Adrenal gland (tissue), 12 donors: ENCODE data around the gene IL1RAPL1. TPM values are rescaled to one million over a fixed set of nuclear protein-coding genes. Genes with fewer than 3 reads are reported as not detected.

Experiments used
- DNase-seq, 7 donors: peaks; one replicate each; pipeline ENCODE4 v3.0.0-alpha.2; 2019 to 2020
- H3K27ac ChIP-seq, 5 donors: fragments of 200-600 bp; sonication (generic) in 4 of 5; 1 replicate in 3 of 5; 2 replicates in 2 of 5; pipeline versions ENCODE4 v1.5.1 to v1.8.0; 2016 to 2020; ENCODE audit warnings: mild to moderate bottlenecking in 1 of 5
- H3K27me3 ChIP-seq: fragments of 200-600 bp; 2 replicates; pipeline ENCODE4 v1.8.0; 2021
- H3K36me3 ChIP-seq, 2 donors: fragments of 200-600 bp; replicated peaks in 1 of 2; 1 replicate in 1 of 2; 2 replicates in 1 of 2; pipeline versions ENCODE4 v1.5.1 to v1.8.0; 2018 to 2022
- H3K4me1 ChIP-seq, 2 donors: fragments of 200-600 bp; replicated peaks in 1 of 2; 1 replicate in 1 of 2; 2 replicates in 1 of 2; pipeline versions ENCODE4 v1.5.1 to v1.8.0; 2018 to 2021
- H3K4me3 ChIP-seq, 4 donors: fragments of 200-600 bp; sonication (generic) in 3 of 4; one replicate each; pipeline ENCODE4 v1.5.1; 2016 to 2018
- H3K9me3 ChIP-seq, 3 donors: fragments of 200-600 bp; sonication (generic) in 1 of 3; replicated peaks in 1 of 3; 1 replicate in 2 of 3; 2 replicates in 1 of 3; pipeline versions ENCODE4 v1.5.1 to v1.8.0; 2016 to 2021
- CTCF ChIP-seq, 6 experiments: fragments of 450-650 bp in 4 of 6; fragments of 200-600 bp in 2 of 6; sonication (generic) in 1 of 6; IDR thresholded peaks; 1 replicate in 5 of 6; 2 replicates in 1 of 6; pipeline versions ENCODE4 v1.5.1 to v1.8.0; 2016 to 2021; ENCODE audit warnings: antibody characterized with exemption in 6 of 6, mild to moderate bottlenecking in 2 of 6, moderate library complexity in 1 of 6
- POLR2A ChIP-seq, 2 donors: fragments of 450-650 bp; IDR thresholded peaks; one replicate each; pipeline ENCODE4 v1.6.1; 2017; ENCODE audit warnings: antibody characterized with exemption in 2 of 2, mild to moderate bottlenecking in 2 of 2, moderate library complexity in 1 of 2
- WGBS, 4 donors: extraction: QIAGEN DNeasy Blood & Tissue Kit in 2 of 4; methylation state at CpG; one replicate each; pipeline versions ENCODE4 v1.1.5 to v1.1.7; 2013 to 2017; 5-methylcytosine and 5-hydroxymethylcytosine counted together
- intact Hi-C, 2 donors: fragments of 100-400 bp; cut with DNase I; formaldehyde crosslinking; loops; one replicate each; pipeline versions ENCODE4 v1.14.1 to v1.15.0; 2022 to 2023
- polyA plus RNA-seq, 3 donors: library from polyadenylated mRNA; stranded (reverse); fragments of 200-250 nt in 2 of 3; fragments of 350-450 nt in 1 of 3; fragmentation: Illumina TruSeq in 1 of 3; extraction: RNeasy Lipid Tissue Mini Kit (QIAGEN cat#74804) in 1 of 3; gene quantifications; one replicate each; pipeline ENCODE4 v1.2.3, GENCODE V29; 2013 to 2014
- total RNA-seq, 9 donors: library from RNA; depleted of rRNA in 4 of 9; stranded (reverse); fragments of >200 nt in 4 of 9; fragments of 120-200 nt in 1 of 9; fragmentation: NEBNext Ultra II Directional in 1 of 9; extraction: Animal tissue kit (Norgen Biotek cat#: 25700) in 1 of 9; gene quantifications; one replicate each; pipeline versions ENCODE4 v1.1.0 to v1.2.4, GENCODE V29; 2013 to 2023
- donor health status: healthy with polysubstance abuse.
- donor health status: Bipolar disorder and iron deficiency.
- donor health status: DM: yes; HTN: yes; CAD: no.
- donor health status: DM: no; HTN: no; CAD: no.
- donor health status: DM: no; HTN: no; CAD: no.
- donor health status: DM: yes; HTN: yes; CAD: no.

Gene IL1RAPL1
- total and polyA plus RNA-seq, 12 donors = 1.1 TPM; not detected in 11

- TF ChIP-seq POLR2A (IDR thresholded peaks at IDR 0.05) (no peak), CTCF (IDR thresholded peaks at IDR 0.05) (no peak)
- intact Hi-C loops = no loop called here
- no peaks in the 10 kb centered on the region for H3K9me3 ChIP-seq
- H3K27me3 ChIP-seq = peaks cover 5% of the 10 kb centered on the region
- DNase-seq = no peak
- H3K27ac ChIP-seq = no peak overlapping the region
- no peaks in the 10 kb centered on the region for H3K4me1 ChIP-seq
- 72 to 92% (median 86%) methylated on average over 2 of the region's 2 CpGs for WGBS, 4 donors
- no peaks in the 10 kb centered on the region for H3K36me3 ChIP-seq
- H3K4me3 ChIP-seq = no peak overlapping the region
Observed at GRCh38 chrX:29798469-29798868, 1211.2 kb downstream of the IL1RAPL1 start.

GRCh38 chrX:29813174-29813573 is 1225.9 kb downstream of the IL1RAPL1 start:
- H3K9me3 ChIP-seq = no peaks in the 10 kb centered on the region
- intact Hi-C loops = no loop called here
- no peaks in the 10 kb centered on the region for H3K27me3 ChIP-seq
- H3K4me1 ChIP-seq = no peaks in the 10 kb centered on the region
- no peak overlapping the region for H3K4me3 ChIP-seq
- H3K36me3 ChIP-seq = no peaks in the 10 kb centered on the region
- no peak overlapping the region for H3K27ac ChIP-seq
- DNase-seq = no peak
- TF ChIP-seq CTCF (IDR thresholded peaks at IDR 0.05) = no peak
- no peak for TF ChIP-seq POLR2A (IDR thresholded peaks at IDR 0.05)

- DNase-seq = no peak
- peaks cover 14% of the 10 kb centered on the region for H3K27me3 ChIP-seq
- H3K4me1 ChIP-seq = no peaks in the 10 kb centered on the region
- H3K9me3 ChIP-seq = no peaks in the 10 kb centered on the region
- WGBS, 4 donors = 63 to 81% (median 65%) methylated on average over 6 of the region's 6 CpGs
- TF ChIP-seq CTCF (IDR thresholded peaks at IDR 0.05) (no peak), POLR2A (IDR thresholded peaks at IDR 0.05) (no peak)
- intact Hi-C loops = no loop called here
- H3K4me3 ChIP-seq = no peak overlapping the region
- H3K36me3 ChIP-seq = no peaks in the 10 kb centered on the region
- no peak overlapping the region for H3K27ac ChIP-seq
Observed at GRCh38 chrX:29824176-29824906, 1237.1 kb downstream of the IL1RAPL1 start.

GRCh38 chrX:29826742-29827141 is 1239.5 kb downstream of the IL1RAPL1 start:
- TF ChIP-seq CTCF (IDR thresholded peaks at IDR 0.05) = no peak
- TF ChIP-seq POLR2A (IDR thresholded peaks at IDR 0.05) = no peak
- no peaks in the 10 kb centered on the region for H3K9me3 ChIP-seq
- H3K4me1 ChIP-seq = no peaks in the 10 kb centered on the region
- 85 to 94% (median 89%) methylated on average over 5 of the region's 5 CpGs for WGBS, 4 donors
- H3K36me3 ChIP-seq = no peaks in the 10 kb centered on the region
- H3K4me3 ChIP-seq = no peak overlapping the region
- no peak overlapping the region for H3K27ac ChIP-seq
- no peak for DNase-seq
- H3K27me3 ChIP-seq = peaks cover 14% of the 10 kb centered on the region
- intact Hi-C loops = no loop called here
